Adrenal gland (tissue), 12 donors: Measurements from ENCODE around the gene ANKMY1. TPM values are rescaled to one million over a fixed set of nuclear protein-coding genes. Genes with fewer than 3 reads are reported as not detected.

Experiments used
- DNase-seq, 7 donors: peaks; one replicate each; pipeline ENCODE4 v3.0.0-alpha.2; 2019 to 2020
- H3K27ac ChIP-seq, 5 donors: fragments of 200-600 bp; sonication (generic) in 4 of 5; 1 replicate in 3 of 5; 2 replicates in 2 of 5; pipeline versions ENCODE4 v1.5.1 to v1.8.0; 2016 to 2020; ENCODE audit warnings: mild to moderate bottlenecking in 1 of 5
- H3K27me3 ChIP-seq: fragments of 200-600 bp; 2 replicates; pipeline ENCODE4 v1.8.0; 2021
- H3K36me3 ChIP-seq, 2 donors: fragments of 200-600 bp; replicated peaks in 1 of 2; 1 replicate in 1 of 2; 2 replicates in 1 of 2; pipeline versions ENCODE4 v1.5.1 to v1.8.0; 2018 to 2022
- H3K4me1 ChIP-seq, 2 donors: fragments of 200-600 bp; replicated peaks in 1 of 2; 1 replicate in 1 of 2; 2 replicates in 1 of 2; pipeline versions ENCODE4 v1.5.1 to v1.8.0; 2018 to 2021
- H3K4me3 ChIP-seq, 4 donors: fragments of 200-600 bp; sonication (generic) in 3 of 4; one replicate each; pipeline ENCODE4 v1.5.1; 2016 to 2018
- H3K9me3 ChIP-seq, 3 donors: fragments of 200-600 bp; sonication (generic) in 1 of 3; replicated peaks in 1 of 3; 1 replicate in 2 of 3; 2 replicates in 1 of 3; pipeline versions ENCODE4 v1.5.1 to v1.8.0; 2016 to 2021
- POLR2A ChIP-seq, 2 donors: fragments of 450-650 bp; IDR thresholded peaks; one replicate each; pipeline ENCODE4 v1.6.1; 2017; ENCODE audit warnings: antibody characterized with exemption in 2 of 2, mild to moderate bottlenecking in 2 of 2, moderate library complexity in 1 of 2
- WGBS, 4 donors: extraction: QIAGEN DNeasy Blood & Tissue Kit in 2 of 4; methylation state at CpG; one replicate each; pipeline versions ENCODE4 v1.1.5 to v1.1.7; 2013 to 2017; 5-methylcytosine and 5-hydroxymethylcytosine counted together
- intact Hi-C, 2 donors: fragments of 100-400 bp; cut with DNase I; formaldehyde crosslinking; loops; one replicate each; pipeline versions ENCODE4 v1.14.1 to v1.15.0; 2022 to 2023
- polyA plus RNA-seq, 3 donors: library from polyadenylated mRNA; stranded (reverse); fragments of 200-250 nt in 2 of 3; fragments of 350-450 nt in 1 of 3; fragmentation: Illumina TruSeq in 1 of 3; extraction: RNeasy Lipid Tissue Mini Kit (QIAGEN cat#74804) in 1 of 3; gene quantifications; one replicate each; pipeline ENCODE4 v1.2.3, GENCODE V29; 2013 to 2014
- total RNA-seq, 9 donors: library from RNA; depleted of rRNA in 4 of 9; stranded (reverse); fragments of >200 nt in 4 of 9; fragments of 120-200 nt in 1 of 9; fragmentation: NEBNext Ultra II Directional in 1 of 9; extraction: Animal tissue kit (Norgen Biotek cat#: 25700) in 1 of 9; gene quantifications; one replicate each; pipeline versions ENCODE4 v1.1.0 to v1.2.4, GENCODE V29; 2013 to 2023
- TF ChIP-seq, protein P1 (sequence below), 6 experiments: fragments of 450-650 bp in 4 of 6; fragments of 200-600 bp in 2 of 6; sonication (generic) in 1 of 6; IDR thresholded peaks; 1 replicate in 5 of 6; 2 replicates in 1 of 6; pipeline versions ENCODE4 v1.5.1 to v1.8.0; 2016 to 2021; ENCODE audit warnings: antibody characterized with exemption in 6 of 6, mild to moderate bottlenecking in 2 of 6, moderate library complexity in 1 of 6
- donor health status: healthy with polysubstance abuse.
- donor health status: Bipolar disorder and iron deficiency.
- donor health status: DM: yes; HTN: yes; CAD: no.
- donor health status: DM: no; HTN: no; CAD: no.
- donor health status: DM: no; HTN: no; CAD: no.
- donor health status: DM: yes; HTN: yes; CAD: no.

The ANKMY1 gene
- total and polyA plus RNA-seq, 12 donors: 7.2 to 31.7 (median 12.0) TPM

DNA sequence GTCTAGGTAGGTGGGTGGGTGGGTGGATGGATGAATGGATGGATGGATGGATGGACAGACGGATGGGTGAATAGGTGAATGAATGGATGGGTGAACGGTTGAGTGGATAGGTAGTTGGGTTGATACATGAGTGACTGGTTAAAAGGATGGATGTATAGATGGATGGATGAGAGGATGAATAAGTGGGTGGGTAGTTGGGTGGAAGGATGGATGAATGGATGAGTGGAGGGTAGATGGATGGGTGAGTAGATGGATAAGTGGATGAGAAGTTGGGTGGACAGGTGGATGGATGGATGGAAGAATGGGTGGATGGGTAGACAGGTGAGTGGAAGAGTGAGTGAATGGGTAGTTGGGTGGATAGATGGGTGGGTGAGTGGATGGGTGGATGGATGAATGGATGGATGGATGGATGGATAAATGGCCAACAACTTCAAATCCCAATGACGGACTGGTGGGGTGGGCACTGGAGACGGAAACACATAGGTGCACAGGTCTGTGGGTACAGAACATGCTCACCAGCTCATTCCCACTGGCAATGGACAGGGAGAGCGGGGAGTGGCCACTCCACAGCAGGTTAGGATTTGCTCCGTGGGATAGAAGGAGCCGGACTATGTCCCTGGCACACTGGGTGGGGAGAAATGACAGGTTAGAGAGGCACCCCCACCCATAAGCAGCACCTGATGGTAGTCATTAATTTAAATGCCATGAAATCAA is 48.8 kb downstream of the ANKMY1 start:
- Histone ChIP-seq H3K27ac (no peak overlapping the region), H3K36me3 (peaks cover 0 to 5% of the 10 kb centered on the region in 2 donors), H3K9me3 (no peaks in the 10 kb centered on the region), H3K4me1 (no peaks in the 10 kb centered on the region), H3K27me3 (no peaks in the 10 kb centered on the region), H3K4me3 (no peak overlapping the region)
- intact Hi-C loops: no loop called here
- no peak for DNase-seq
- no peak for TF ChIP-seq POLR2A (IDR thresholded peaks at IDR 0.05)
- TF ChIP-seq, protein P1, sequence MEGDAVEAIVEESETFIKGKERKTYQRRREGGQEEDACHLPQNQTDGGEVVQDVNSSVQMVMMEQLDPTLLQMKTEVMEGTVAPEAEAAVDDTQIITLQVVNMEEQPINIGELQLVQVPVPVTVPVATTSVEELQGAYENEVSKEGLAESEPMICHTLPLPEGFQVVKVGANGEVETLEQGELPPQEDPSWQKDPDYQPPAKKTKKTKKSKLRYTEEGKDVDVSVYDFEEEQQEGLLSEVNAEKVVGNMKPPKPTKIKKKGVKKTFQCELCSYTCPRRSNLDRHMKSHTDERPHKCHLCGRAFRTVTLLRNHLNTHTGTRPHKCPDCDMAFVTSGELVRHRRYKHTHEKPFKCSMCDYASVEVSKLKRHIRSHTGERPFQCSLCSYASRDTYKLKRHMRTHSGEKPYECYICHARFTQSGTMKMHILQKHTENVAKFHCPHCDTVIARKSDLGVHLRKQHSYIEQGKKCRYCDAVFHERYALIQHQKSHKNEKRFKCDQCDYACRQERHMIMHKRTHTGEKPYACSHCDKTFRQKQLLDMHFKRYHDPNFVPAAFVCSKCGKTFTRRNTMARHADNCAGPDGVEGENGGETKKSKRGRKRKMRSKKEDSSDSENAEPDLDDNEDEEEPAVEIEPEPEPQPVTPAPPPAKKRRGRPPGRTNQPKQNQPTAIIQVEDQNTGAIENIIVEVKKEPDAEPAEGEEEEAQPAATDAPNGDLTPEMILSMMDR (IDR thresholded peaks at IDR 0.05): no peak
- 95 to 99% (median 97%) methylated on average over 7 of the region's 7 CpGs for WGBS, 4 donors

DNA sequence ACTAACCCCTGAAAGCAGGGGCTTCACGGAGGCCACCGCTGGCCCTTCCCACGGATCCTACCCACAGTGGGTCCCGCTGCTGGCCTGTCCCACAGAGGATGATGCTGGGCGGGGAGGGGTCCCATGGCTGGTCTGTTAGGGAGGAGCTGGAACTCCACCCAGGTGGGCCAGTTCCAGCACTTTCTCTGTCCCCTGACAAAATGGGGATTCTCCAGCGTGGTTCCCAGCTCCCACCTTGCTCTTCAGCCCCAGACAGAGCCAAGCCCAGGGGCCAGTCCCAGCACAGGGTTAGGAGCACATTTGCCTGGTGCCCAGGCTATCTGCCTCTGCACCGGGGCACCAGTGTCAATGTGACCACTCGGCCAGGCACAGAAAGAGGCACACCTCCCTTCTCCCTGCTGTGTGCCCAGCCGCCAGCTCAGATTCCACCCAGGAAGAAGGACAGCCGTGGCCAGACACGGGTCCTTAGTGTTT is 50.0 kb downstream of the ANKMY1 start:
- no peaks in the 10 kb centered on the region for H3K27me3 ChIP-seq
- peak in 2 of 7 donors; percentile 13 to 29 for DNase-seq
- intact Hi-C loops: no loop called here

DNA sequence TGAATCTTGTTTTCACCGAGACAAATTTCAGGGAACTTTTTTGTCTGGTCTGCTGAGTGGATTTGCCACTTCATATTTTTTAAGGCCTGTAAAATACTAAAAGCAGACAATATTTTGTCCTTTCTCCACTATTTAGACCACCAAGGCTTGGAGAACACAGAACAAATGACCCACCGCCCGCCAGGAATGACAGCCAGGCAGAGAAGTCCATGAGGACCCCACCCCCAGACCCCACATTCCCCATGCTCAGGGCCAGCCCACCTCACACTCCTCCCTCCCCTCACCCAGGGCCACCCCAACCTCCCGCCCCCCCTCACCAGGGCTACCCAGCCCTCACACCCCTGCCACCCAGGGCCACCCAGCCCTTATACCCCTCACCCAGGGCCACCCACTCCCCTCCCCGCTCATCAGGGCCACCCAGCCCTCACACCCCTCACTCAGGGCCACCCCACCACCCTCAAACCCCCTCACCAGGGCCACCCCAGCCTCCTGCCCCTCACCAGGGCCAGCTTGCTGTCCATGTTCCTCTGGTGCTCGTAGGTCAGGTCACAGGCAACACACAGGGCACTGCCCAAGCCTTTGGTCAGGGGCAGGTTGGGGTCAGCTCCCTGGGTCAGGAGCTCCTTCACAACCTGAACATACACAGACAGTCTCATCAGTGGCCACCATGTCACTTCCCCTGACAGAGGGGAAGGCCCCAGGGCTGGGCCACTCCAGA is 50.6 kb downstream of the ANKMY1 start:
- Histone ChIP-seq H3K4me3 (no peak overlapping the region), H3K9me3 (no peaks in the 10 kb centered on the region), H3K36me3 (peaks cover 0 to 5% of the 10 kb centered on the region in 2 donors), H3K4me1 (no peaks in the 10 kb centered on the region), H3K27ac (no peak overlapping the region), H3K27me3 (no peaks in the 10 kb centered on the region)
- intact Hi-C loops: no loop called here
- peak in 2 of 7 donors; percentile 9 to 34 for DNase-seq
- TF ChIP-seq, protein P1 (IDR thresholded peaks at IDR 0.05): no peak
- no peak for TF ChIP-seq POLR2A (IDR thresholded peaks at IDR 0.05)
- 95 to 98% (median 97%) methylated on average over 3 to 6 of the region's 6 CpGs for WGBS, 4 donors

More for the DNA sequence above, 50.0 kb downstream of the ANKMY1 start:
- H3K4me1 ChIP-seq: no peaks in the 10 kb centered on the region
- no peak overlapping the region for H3K4me3 ChIP-seq
- H3K27ac ChIP-seq: no peak overlapping the region
- TF ChIP-seq, protein P1 (IDR thresholded peaks at IDR 0.05): no peak
- TF ChIP-seq POLR2A (IDR thresholded peaks at IDR 0.05): no peak
- peaks cover 0 to 5% of the 10 kb centered on the region in 2 donors for H3K36me3 ChIP-seq
- H3K9me3 ChIP-seq: no peaks in the 10 kb centered on the region
- WGBS, 4 donors: 92 to 97% (median 94%) methylated on average over 8 to 11 of the region's 11 CpGs

DNA sequence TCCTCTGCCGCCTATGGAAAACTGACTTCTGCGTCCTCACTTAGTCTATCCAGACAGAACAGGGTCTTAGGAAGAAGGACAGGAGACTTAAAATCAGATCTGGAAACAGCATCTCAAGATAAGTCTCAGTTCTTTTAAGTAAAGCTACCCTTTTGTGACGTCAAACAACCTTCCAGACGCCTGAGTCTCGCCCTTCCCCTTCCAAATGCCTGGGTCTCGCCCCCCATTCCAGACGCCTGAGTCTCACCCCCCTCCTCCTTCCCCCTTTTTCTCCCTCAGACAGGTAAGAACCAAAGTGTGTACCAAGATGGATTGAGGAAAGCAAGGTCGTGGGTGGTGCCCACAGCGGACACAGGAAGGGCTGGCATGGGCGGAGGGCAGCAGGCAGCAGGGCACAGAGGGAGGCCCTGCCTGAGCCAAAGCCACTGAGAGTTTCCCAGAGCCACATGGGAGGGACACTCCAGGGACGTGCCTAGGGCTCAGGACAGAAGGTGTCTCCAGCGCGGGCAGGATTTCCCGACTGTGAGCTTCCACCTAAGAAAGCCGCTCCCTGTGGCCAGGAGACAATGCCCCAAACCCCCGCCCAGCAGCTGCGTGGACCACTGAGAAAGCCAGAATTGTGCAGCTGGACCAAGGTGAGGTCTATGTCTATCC is 51.3 kb downstream of the ANKMY1 start:
- no peaks in the 10 kb centered on the region for H3K9me3 ChIP-seq
- intact Hi-C loops: no loop called here
- no peak overlapping the region for H3K27ac ChIP-seq
- TF ChIP-seq, protein P1 (IDR thresholded peaks at IDR 0.05): no peak
- TF ChIP-seq POLR2A (IDR thresholded peaks at IDR 0.05): no peak
- H3K27me3 ChIP-seq: no peaks in the 10 kb centered on the region
- peak in 2 of 7 donors; percentile 13 to 33 for DNase-seq
- WGBS, 4 donors: 91 to 96% (median 94%) methylated on average over 17 of the region's 17 CpGs
- H3K36me3 ChIP-seq: no peaks in the 10 kb centered on the region
- H3K4me3 ChIP-seq: no peak overlapping the region
- no peaks in the 10 kb centered on the region for H3K4me1 ChIP-seq
